Measurements from ENCODE around the gene ACTN4. TPM values are rescaled to one million over a fixed set of nuclear protein-coding genes. Genes with fewer than 3 reads are reported as not detected.

ACTN4 gene
- total and polyA plus RNA-seq, 10 of the 15 experiments (the other 5 are each of a cell fraction or from before 2014, with no cell fraction given) = 2.4 to 293 (median 72.5) TPM

DNA sequence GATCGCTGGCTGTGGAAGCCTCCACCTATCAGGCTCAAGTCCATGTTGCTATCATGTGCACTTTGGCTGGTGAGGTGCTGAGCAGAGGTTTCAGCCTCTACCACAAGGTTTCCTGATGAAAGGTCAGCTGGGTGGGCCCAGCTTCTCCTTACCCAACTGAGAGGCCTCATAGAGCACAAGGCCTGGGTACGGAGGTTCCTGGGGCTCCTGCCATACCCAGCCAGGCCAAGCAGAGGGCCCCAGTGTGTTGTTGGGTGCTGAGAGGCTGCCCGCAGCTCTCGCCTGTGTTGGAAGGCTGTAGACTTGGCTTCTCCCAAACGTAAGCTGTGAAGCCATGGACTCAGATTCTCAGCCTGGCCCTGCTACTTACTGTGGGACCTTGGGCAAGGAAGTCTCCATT is 28.2 kb downstream of the ACTN4 start:
- WGBS (ENCODE audit: insufficient coverage, insufficient replicate concordance, low lambda C conversion rate, missing lambda C conversion rate) = 89% methylated on average over 5 of the region's 5 CpGs
- ChIA-PET RAD21 (ENCODE audit: unreplicated experiment) (no interaction called here), CTCF (no interaction called here), SMC1A (ENCODE audit: uncharacterized antibody, unreplicated experiment) (interaction anchor here (1.0 to 1.1 kb wide), 2 partner anchors 13 to 14 kb away, joined by 3 to 5 read pairs; no protein-coding TSS in a partner anchor), POLR2A (interaction anchor here (0.6 kb wide), 2 partner anchors 42 to 313 kb away, joined by 4 to 5 read pairs; no protein-coding TSS in a partner anchor)
- BruUV-seq (replicated peaks) = no TSS peak
- Histone ChIP-seq H3K79me2 (ENCODE audit: control insufficient read depth, insufficient read depth, low read length) (peaks cover 71% of the 10 kb centered on the region), H4K20me1 (ENCODE audit: control insufficient read depth, insufficient read depth) (no peaks in the 10 kb centered on the region), H2AFZ (ENCODE audit: control insufficient read depth, low read depth, low read length) (no peak overlapping the region), H3K27ac (ENCODE audit: control insufficient read depth, insufficient read depth) (peak overlapping the region; percentile 79), H3K36me3 (ENCODE audit: control insufficient read depth in 2 of 2, insufficient read depth in 2 of 2, low read length in 1 of 2) (peaks cover 0 to 8% of the 10 kb centered on the region in 2 experiments; a peak in 2 of 4 replicates), H3K4me1 (ENCODE audit: control insufficient read depth, insufficient read depth, low read length) (peaks cover 49% of the 10 kb centered on the region), H3K9ac (ENCODE audit: control insufficient read depth, insufficient read depth, low read length) (no peak overlapping the region), H3K27me3 (replicated peaks in 1 of 2; ENCODE audit: control insufficient read depth in 2 of 2, insufficient read depth in 2 of 2, low read length in 1 of 2) (no peaks in the 10 kb centered on the region), H3K4me3 (peak overlapping the region; percentile 13; the same call in 1 of the 2 replicates), H3K4me2 (ENCODE audit: control insufficient read depth, insufficient read depth) (0 out of 2 replicates have a peak overlapping the region, but pooled peaks have one; percentile 2), H3K9me3 (replicated peaks; ENCODE audit: control insufficient read depth, insufficient read depth, low read length) (no peaks in the 10 kb centered on the region)
- intact Hi-C loops (cut with micrococcal nuclease; ENCODE audit: unreplicated experiment) (no loop called here), in situ Hi-C loops (cut with MboI) (no loop called here)
- ATAC-seq = peak; percentile 21; the same call in 2 of the 3 replicates
- FAIRE-seq = no peak
- no peak for DNase-seq (ENCODE audit: low read depth, low spot score)
- TF ChIP-seq HDGF (IDR thresholded peaks at IDR 0.05) = no peak
- TF ChIP-seq RUNX3 (IDR thresholded peaks at IDR 0.05; ENCODE audit: low read length) = 0 out of 2 replicates have a peak, but pooled peaks have one; percentile 19

DNA sequence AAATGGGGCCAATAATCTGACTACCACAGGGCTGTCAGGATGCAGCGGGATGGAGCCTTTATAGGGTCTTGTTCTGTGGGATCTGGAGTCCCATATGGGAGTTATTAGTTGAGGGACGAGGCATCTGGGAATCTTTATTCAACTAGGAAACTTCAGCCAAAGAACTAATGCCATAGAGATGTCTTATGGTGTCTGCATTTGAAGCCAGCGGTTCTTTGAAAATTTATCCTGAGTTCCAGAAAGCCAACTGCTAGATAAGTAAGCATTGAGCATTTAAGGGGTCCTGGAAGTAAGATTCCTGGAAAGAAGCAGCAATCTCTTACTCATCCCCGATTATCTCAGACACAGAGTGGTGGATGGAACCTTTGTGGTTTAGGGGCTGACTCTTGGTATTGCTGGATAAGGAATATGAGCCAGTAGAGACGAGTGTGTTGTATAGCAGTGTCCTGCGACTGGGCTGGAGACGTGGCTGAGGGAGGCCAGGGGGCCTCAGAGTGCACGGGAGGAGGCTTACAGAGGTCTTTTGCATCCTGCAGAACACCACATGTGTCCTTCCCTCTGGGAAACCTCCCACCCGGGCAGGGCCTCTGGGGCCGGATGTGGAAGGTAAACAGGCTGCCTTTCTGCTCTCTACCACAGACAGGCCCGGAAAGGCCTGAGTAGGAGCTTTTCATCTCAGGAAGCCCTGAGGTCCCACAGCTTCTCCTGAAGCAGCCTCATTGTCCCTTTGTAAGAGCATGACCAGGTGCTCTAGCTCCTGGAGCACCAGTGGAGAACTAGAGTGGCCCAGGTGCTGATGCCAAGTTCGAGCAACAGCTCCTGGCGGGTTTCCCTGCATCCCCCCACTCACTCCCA is 28.8 kb downstream of the ACTN4 start:
- FAIRE-seq (no peak), DNase-seq (ENCODE audit: low read depth, low spot score) (no peak), ATAC-seq (no peak)
- peaks cover 49% of the 10 kb centered on the region for H3K4me1 ChIP-seq (ENCODE audit: control insufficient read depth, insufficient read depth, low read length)
- no peaks in the 10 kb centered on the region for H4K20me1 ChIP-seq (ENCODE audit: control insufficient read depth, insufficient read depth)
- H3K4me2 ChIP-seq (ENCODE audit: control insufficient read depth, insufficient read depth) = peak overlapping the region; percentile 5
- H3K27me3 ChIP-seq (replicated peaks in 1 of 2; ENCODE audit: control insufficient read depth in 2 of 2, insufficient read depth in 2 of 2, low read length in 1 of 2) = no peaks in the 10 kb centered on the region
- H3K9me3 ChIP-seq (replicated peaks; ENCODE audit: control insufficient read depth, insufficient read depth, low read length) = no peaks in the 10 kb centered on the region
- no TSS peak for BruUV-seq (replicated peaks)
- in situ Hi-C loops (cut with MboI) (no loop called here), intact Hi-C loops (cut with micrococcal nuclease; ENCODE audit: unreplicated experiment) (no loop called here)
- ChIA-PET POLR2A (interaction anchor here (0.5 kb wide), 1 partner anchor 123 kb away, joined by 3 read pairs; no protein-coding TSS in a partner anchor), SMC1A (ENCODE audit: uncharacterized antibody, unreplicated experiment) (interaction anchor here (1.1 kb wide), 1 partner anchor 13 kb away, joined by 3 read pairs; no protein-coding TSS in a partner anchor), CTCF (no interaction called here), RAD21 (ENCODE audit: unreplicated experiment) (no interaction called here)
- no peak overlapping the region for H2AFZ ChIP-seq (ENCODE audit: control insufficient read depth, low read depth, low read length)
- peaks cover 73% of the 10 kb centered on the region for H3K79me2 ChIP-seq (ENCODE audit: control insufficient read depth, insufficient read depth, low read length)
- peak overlapping the region; percentile 79 for H3K27ac ChIP-seq (ENCODE audit: control insufficient read depth, insufficient read depth)
- H3K9ac ChIP-seq (ENCODE audit: control insufficient read depth, insufficient read depth, low read length) = no peak overlapping the region
- H3K4me3 ChIP-seq = no peak overlapping the region
- 69% methylated on average over 13 of the region's 13 CpGs for WGBS (ENCODE audit: insufficient coverage, insufficient replicate concordance, low lambda C conversion rate, missing lambda C conversion rate)
- H3K36me3 ChIP-seq (ENCODE audit: control insufficient read depth in 2 of 2, insufficient read depth in 2 of 2, low read length in 1 of 2) = peaks cover 0 to 8% of the 10 kb centered on the region in 2 experiments; a peak in 2 of 4 replicates
- TF ChIP-seq RUNX3 (IDR thresholded peaks at IDR 0.05; ENCODE audit: low read length) (peak; percentile 38), MXI1 (IDR thresholded peaks at IDR 0.05; ENCODE audit: low read depth, low read length) (no peak), NR2F1 (conservative IDR thresholded peaks at IDR 0.05) (no peak), SMAD5 (IDR thresholded peaks at IDR 0.05; ENCODE audit: low read depth) (no peak), SPI1 (IDR thresholded peaks at IDR 0.05; ENCODE audit: borderline replicate concordance, insufficient read depth, low read depth, low read length) (no peak)
- TF ChIP-seq, protein P1, sequence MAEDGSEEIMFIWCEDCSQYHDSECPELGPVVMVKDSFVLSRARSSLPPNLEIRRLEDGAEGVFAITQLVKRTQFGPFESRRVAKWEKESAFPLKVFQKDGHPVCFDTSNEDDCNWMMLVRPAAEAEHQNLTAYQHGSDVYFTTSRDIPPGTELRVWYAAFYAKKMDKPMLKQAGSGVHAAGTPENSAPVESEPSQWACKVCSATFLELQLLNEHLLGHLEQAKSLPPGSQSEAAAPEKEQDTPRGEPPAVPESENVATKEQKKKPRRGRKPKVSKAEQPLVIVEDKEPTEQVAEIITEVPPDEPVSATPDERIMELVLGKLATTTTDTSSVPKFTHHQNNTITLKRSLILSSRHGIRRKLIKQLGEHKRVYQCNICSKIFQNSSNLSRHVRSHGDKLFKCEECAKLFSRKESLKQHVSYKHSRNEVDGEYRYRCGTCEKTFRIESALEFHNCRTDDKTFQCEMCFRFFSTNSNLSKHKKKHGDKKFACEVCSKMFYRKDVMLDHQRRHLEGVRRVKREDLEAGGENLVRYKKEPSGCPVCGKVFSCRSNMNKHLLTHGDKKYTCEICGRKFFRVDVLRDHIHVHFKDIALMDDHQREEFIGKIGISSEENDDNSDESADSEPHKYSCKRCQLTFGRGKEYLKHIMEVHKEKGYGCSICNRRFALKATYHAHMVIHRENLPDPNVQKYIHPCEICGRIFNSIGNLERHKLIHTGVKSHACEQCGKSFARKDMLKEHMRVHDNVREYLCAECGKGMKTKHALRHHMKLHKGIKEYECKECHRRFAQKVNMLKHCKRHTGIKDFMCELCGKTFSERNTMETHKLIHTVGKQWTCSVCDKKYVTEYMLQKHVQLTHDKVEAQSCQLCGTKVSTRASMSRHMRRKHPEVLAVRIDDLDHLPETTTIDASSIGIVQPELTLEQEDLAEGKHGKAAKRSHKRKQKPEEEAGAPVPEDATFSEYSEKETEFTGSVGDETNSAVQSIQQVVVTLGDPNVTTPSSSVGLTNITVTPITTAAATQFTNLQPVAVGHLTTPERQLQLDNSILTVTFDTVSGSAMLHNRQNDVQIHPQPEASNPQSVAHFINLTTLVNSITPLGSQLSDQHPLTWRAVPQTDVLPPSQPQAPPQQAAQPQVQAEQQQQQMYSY (CRISPR knock-in tag; IDR thresholded peaks at IDR 0.05) = no peak
- TF ChIP-seq, protein P2, sequence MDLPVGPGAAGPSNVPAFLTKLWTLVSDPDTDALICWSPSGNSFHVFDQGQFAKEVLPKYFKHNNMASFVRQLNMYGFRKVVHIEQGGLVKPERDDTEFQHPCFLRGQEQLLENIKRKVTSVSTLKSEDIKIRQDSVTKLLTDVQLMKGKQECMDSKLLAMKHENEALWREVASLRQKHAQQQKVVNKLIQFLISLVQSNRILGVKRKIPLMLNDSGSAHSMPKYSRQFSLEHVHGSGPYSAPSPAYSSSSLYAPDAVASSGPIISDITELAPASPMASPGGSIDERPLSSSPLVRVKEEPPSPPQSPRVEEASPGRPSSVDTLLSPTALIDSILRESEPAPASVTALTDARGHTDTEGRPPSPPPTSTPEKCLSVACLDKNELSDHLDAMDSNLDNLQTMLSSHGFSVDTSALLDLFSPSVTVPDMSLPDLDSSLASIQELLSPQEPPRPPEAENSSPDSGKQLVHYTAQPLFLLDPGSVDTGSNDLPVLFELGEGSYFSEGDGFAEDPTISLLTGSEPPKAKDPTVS (IDR thresholded peaks at IDR 0.05; ENCODE audit: low read depth, low read length) = no peak
- TF ChIP-seq, protein P3, sequence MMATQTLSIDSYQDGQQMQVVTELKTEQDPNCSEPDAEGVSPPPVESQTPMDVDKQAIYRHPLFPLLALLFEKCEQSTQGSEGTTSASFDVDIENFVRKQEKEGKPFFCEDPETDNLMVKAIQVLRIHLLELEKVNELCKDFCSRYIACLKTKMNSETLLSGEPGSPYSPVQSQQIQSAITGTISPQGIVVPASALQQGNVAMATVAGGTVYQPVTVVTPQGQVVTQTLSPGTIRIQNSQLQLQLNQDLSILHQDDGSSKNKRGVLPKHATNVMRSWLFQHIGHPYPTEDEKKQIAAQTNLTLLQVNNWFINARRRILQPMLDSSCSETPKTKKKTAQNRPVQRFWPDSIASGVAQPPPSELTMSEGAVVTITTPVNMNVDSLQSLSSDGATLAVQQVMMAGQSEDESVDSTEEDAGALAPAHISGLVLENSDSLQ (IDR thresholded peaks at IDR 0.05) = no peak

All from GM12878 (cell line).